Gastrocnemius medialis (tissue), 4 donors: ENCODE measurements around the gene LRAT.

Experiments used
- CTCF ChIP-seq, 5 experiments: fragments of 450-650 bp in 3 of 5; fragments of 200-600 bp in 2 of 5; sonication (generic) in 2 of 5; IDR thresholded peaks in 4 of 5; conservative IDR thresholded peaks in 1 of 5; 1 replicate in 4 of 5; 2 replicates in 1 of 5; pipeline ENCODE4 v1.5.1; 2016 to 2019; ENCODE audit warnings: antibody characterized with exemption in 5 of 5, mild to moderate bottlenecking in 3 of 5, moderate library complexity in 3 of 5
- POLR2A ChIP-seq, 2 donors: fragments of 450-650 bp; IDR thresholded peaks; one replicate each; pipeline ENCODE4 v1.6.1; 2017; ENCODE audit warnings: antibody characterized with exemption in 2 of 2, mild to moderate bottlenecking in 2 of 2, moderate library complexity in 2 of 2

DNA sequence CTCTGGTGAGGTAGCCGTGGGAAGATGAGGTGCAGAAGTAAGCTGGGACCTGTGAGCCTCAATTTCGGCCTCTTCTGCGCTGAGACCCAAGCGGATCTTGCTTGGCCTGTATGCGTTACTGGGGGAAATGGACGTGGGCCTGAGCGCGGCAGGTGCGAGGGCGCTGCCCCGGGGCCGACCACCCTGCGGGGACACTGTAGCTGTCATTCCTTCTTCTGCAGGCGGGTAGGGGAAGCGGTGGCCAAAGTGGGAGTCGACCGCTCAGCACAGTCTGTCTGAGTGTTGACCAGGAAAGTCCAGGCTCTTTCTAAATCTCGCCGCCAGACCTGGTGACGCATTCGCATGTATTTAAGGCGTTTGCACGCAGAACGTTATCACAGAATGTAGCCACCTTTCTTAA lies 3.3 kb upstream of the LRAT start:
- no peak for TF ChIP-seq CTCF (IDR thresholded peaks at IDR 0.05 in 4 of 5, conservative IDR thresholded peaks at IDR 0.05 in 1 of 5)
- TF ChIP-seq POLR2A (IDR thresholded peaks at IDR 0.05), result no peak
